ENCODE measurements around the gene NDRG2. TPM values are rescaled to one million over a fixed set of nuclear protein-coding genes. Genes with fewer than 3 reads are reported as not detected.

Gene NDRG2
- total RNA-seq, 1 experiment from 2014 or later = 18.9 TPM

- TF ChIP-seq MAX (IDR thresholded peaks at IDR 0.05) (no peak), POLR2A (IDR thresholded peaks at IDR 0.05; ENCODE audit: borderline replicate concordance, extremely low read depth, insufficient read depth, insufficient read length) (no peak), RAD21 (IDR thresholded peaks at IDR 0.05; ENCODE audit: low read depth) (no peak), EGR1 (IDR thresholded peaks at IDR 0.05; ENCODE audit: low read depth) (no peak), EZH2 (IDR thresholded peaks at IDR 0.05) (no peak), SP1 (IDR thresholded peaks at IDR 0.05; ENCODE audit: low read depth) (no peak), ZFX (IDR thresholded peaks at IDR 0.05) (no peak), ZNF274 (IDR thresholded peaks at IDR 0.05; ENCODE audit: low read depth, low read length) (no peak), CBX3 (IDR thresholded peaks at IDR 0.05; ENCODE audit: low read depth) (no peak), EZH2phosphoT487 (IDR thresholded peaks at IDR 0.05; ENCODE audit: borderline replicate concordance) (no peak), SRF (IDR thresholded peaks at IDR 0.05; ENCODE audit: low read depth) (no peak), ZBTB33 (IDR thresholded peaks at IDR 0.05; ENCODE audit: extremely low read depth, insufficient replicate concordance, low read length) (no peak), TCF7L2 (IDR thresholded peaks at IDR 0.05; ENCODE audit: borderline replicate concordance, extremely low read depth, insufficient read depth, insufficient read length) (no peak), CTCF (IDR thresholded peaks at IDR 0.05 in 2 of 3, conservative IDR thresholded peaks at IDR 0.05 in 1 of 3; ENCODE audit: borderline replicate concordance in 1 of 3, insufficient read depth in 1 of 3, low read depth in 2 of 3, low read length in 2 of 3) (no peak), YY1 (IDR thresholded peaks at IDR 0.05; ENCODE audit: extremely low read depth, insufficient replicate concordance, low read depth, low read length) (no peak)
- DNase-seq (ENCODE audit: low read depth, low spot score) (no peak), ATAC-seq (no peak)
- intact Hi-C loops (cut with micrococcal nuclease) = no loop called here
- BruUV-seq (replicated peaks) = no TSS peak
- H3K79me2 ChIP-seq (ENCODE audit: insufficient read depth, low read length) = no peaks in the 10 kb centered on the region
- POLR2A ChIA-PET = no interaction called here
- no peaks in the 10 kb centered on the region for H4K20me1 ChIP-seq (ENCODE audit: insufficient read depth)
- H3K9ac ChIP-seq (ENCODE audit: low read length) = no peak overlapping the region
- RAD21 ChIA-PET (ENCODE audit: low non-redundant PET in 1 of 2, low total read pairs in 2 of 2, uncharacterized antibody in 2 of 2, unreplicated experiment in 2 of 2) = no interaction called here
- peaks cover 5% of the 10 kb centered on the region for H3K27me3 ChIP-seq (ENCODE audit: insufficient read depth, low read length)
- no peaks in the 10 kb centered on the region for H3K4me1 ChIP-seq (ENCODE audit: control insufficient read depth in 1 of 2, insufficient read depth in 2 of 2, low read length in 2 of 2)
- H3K4me3 ChIP-seq (replicated peaks in 1 of 2; ENCODE audit: low read depth in 1 of 2, low read length in 2 of 2) = no peak overlapping the region
- no peaks in the 10 kb centered on the region for H3K9me3 ChIP-seq (ENCODE audit: control insufficient read depth in 1 of 2, insufficient read depth in 1 of 2, low read depth in 1 of 2, low read length in 2 of 2)
- no peak overlapping the region for H2AFZ ChIP-seq (ENCODE audit: low read depth, low read length, poor library complexity, severe bottlenecking)
- no peak overlapping the region for H3K4me2 ChIP-seq (ENCODE audit: low read length)
- no peak overlapping the region for H3K27ac ChIP-seq (ENCODE audit: low read depth, low read length)
- H3K9me2 ChIP-seq (ENCODE audit: insufficient read depth) = no peaks in the 10 kb centered on the region
- CTCF ChIA-PET = interaction anchor here (1.4 kb wide), 1 partner anchor 44 kb away, joined by 4 read pairs; no protein-coding TSS in a partner anchor
- no peaks in the 10 kb centered on the region for H3K36me3 ChIP-seq (ENCODE audit: control insufficient read depth in 1 of 2, insufficient read depth in 2 of 2, low read length in 2 of 2)
Observed at GRCh38 chr14:21058903-21059302, 34.0 kb upstream of the NDRG2 start.

Measured in HCT116 (cell line).